ENCODE results near the gene ANK2. TPM values are rescaled to one million over a fixed set of nuclear protein-coding genes. Genes with fewer than 3 reads are reported as not detected.

Gene ANK2
- total RNA-seq, 1 donor from 2014 or later = 77.8 TPM

DNA sequence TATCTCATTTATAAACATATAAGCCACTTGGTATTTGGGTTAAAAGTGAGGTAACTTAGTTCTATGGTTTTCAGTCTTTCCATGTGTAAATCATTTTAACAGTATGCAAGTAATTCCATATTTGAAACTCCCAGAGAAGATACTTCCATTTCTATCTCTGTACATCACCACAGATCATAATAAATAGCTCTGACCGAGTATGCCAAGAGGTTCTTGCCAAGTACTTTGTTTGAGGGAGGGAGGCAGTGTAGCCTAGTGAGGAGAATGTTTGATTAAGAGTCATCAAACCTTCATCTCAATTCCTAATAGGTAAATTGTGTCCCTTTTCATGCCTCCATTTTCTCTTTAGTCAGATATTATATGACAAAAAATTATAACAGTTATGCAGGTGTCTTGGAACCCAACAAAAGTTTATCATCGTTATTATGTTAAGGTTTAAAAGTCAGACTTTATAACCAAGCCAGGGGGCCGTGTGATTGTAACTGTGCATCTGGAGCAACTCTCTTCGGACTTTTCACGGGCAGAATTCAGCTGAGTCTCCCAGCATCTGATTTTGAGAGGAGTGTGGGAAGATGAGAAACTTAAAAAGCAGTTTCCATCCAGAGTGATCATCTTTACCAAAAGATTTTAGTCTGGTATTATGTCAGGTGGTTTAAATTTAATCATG, 123.8 kb downstream of the ANK2 start:
- no peak for TF ChIP-seq EZH2 (IDR thresholded peaks at IDR 0.05; ENCODE audit: insufficient read depth, low read length)
- TF ChIP-seq, protein P1, sequence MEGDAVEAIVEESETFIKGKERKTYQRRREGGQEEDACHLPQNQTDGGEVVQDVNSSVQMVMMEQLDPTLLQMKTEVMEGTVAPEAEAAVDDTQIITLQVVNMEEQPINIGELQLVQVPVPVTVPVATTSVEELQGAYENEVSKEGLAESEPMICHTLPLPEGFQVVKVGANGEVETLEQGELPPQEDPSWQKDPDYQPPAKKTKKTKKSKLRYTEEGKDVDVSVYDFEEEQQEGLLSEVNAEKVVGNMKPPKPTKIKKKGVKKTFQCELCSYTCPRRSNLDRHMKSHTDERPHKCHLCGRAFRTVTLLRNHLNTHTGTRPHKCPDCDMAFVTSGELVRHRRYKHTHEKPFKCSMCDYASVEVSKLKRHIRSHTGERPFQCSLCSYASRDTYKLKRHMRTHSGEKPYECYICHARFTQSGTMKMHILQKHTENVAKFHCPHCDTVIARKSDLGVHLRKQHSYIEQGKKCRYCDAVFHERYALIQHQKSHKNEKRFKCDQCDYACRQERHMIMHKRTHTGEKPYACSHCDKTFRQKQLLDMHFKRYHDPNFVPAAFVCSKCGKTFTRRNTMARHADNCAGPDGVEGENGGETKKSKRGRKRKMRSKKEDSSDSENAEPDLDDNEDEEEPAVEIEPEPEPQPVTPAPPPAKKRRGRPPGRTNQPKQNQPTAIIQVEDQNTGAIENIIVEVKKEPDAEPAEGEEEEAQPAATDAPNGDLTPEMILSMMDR (IDR thresholded peaks at IDR 0.05; ENCODE audit: insufficient read depth, low read depth, low read length) = no peak
- Mint-ChIP-seq H3K27me3 (ENCODE audit: low read depth, unreplicated experiment) (no peaks in the 10 kb centered on the region), H3K4me3 (ENCODE audit: unreplicated experiment) (no peak overlapping the region), H3K9me3 (ENCODE audit: unreplicated experiment) (no peaks in the 10 kb centered on the region), H3K4me1 (ENCODE audit: low read depth, unreplicated experiment) (peaks cover 11% of the 10 kb centered on the region), H3K36me3 (ENCODE audit: low read depth, unreplicated experiment) (no peaks in the 10 kb centered on the region), H3K27ac (ENCODE audit: unreplicated experiment) (no peak overlapping the region)
- no peaks in the 10 kb centered on the region for H3K4me1 ChIP-seq (ENCODE audit: insufficient read depth, low read length)
- H3K9me3 ChIP-seq (ENCODE audit: insufficient read depth, low read depth, low read length) = no peaks in the 10 kb centered on the region
- DNase-seq (ENCODE audit: low read depth) (no peak), FAIRE-seq (no peak)
- no peak overlapping the region for H2AFZ ChIP-seq (ENCODE audit: low read depth, low read length)
- no peaks in the 10 kb centered on the region for H4K20me1 ChIP-seq (ENCODE audit: insufficient read depth, low read length)
- no peak overlapping the region for H3K27ac ChIP-seq (ENCODE audit: low read depth, low read length)
- H3K27me3 ChIP-seq (ENCODE audit: insufficient read depth, low read length) = no peaks in the 10 kb centered on the region
- H3K4me2 ChIP-seq (ENCODE audit: low read length) = no peak overlapping the region
- H3K36me3 ChIP-seq (ENCODE audit: insufficient read depth, low read length) = no peaks in the 10 kb centered on the region
- no peak overlapping the region for H3K4me3 ChIP-seq (ENCODE audit: insufficient read depth, low read depth, low read length)
- no peaks in the 10 kb centered on the region for H3K79me2 ChIP-seq (ENCODE audit: insufficient read depth, low read length)
- no peak overlapping the region for H3K9ac ChIP-seq (ENCODE audit: low read length)

DNA sequence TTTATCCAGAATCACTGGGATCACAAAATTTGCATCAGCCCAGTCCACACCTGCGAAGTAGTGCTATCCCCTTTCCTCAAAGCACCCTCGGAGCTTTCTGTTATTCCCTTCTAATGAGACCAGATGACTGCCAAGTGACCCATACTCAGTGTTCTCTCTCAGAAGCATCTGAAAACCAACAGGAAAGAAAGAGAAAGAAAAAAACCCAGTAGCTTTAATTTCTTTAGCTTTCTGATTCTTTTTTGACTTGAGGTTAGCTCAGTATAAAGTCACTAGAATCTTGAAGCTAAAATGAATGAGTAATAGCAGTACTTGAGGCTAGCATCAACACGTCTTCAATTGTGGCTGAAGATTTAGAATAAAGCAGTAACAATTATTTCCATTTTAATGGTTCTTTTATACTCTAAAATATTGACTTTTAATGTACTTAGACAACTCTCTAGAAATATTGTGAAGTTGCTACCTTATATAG, 124.4 kb downstream of the ANK2 start:
- TF ChIP-seq, protein P1 (IDR thresholded peaks at IDR 0.05; ENCODE audit: insufficient read depth, low read depth, low read length) = no peak
- TF ChIP-seq EZH2 (IDR thresholded peaks at IDR 0.05; ENCODE audit: insufficient read depth, low read length) = no peak
- Histone ChIP-seq H3K4me2 (ENCODE audit: low read length) (no peak overlapping the region), H3K9ac (ENCODE audit: low read length) (no peak overlapping the region), H2AFZ (ENCODE audit: low read depth, low read length) (no peak overlapping the region), H3K36me3 (ENCODE audit: insufficient read depth, low read length) (no peaks in the 10 kb centered on the region), H3K4me3 (ENCODE audit: insufficient read depth, low read depth, low read length) (no peak overlapping the region), H4K20me1 (ENCODE audit: insufficient read depth, low read length) (no peaks in the 10 kb centered on the region), H3K79me2 (ENCODE audit: insufficient read depth, low read length) (no peaks in the 10 kb centered on the region), H3K27me3 (ENCODE audit: insufficient read depth, low read length) (no peaks in the 10 kb centered on the region), H3K4me1 (ENCODE audit: insufficient read depth, low read length) (no peaks in the 10 kb centered on the region), H3K27ac (ENCODE audit: low read depth, low read length) (no peak overlapping the region), H3K9me3 (ENCODE audit: insufficient read depth, low read depth, low read length) (no peaks in the 10 kb centered on the region)
- Mint-ChIP-seq H3K36me3 (ENCODE audit: low read depth, unreplicated experiment) (no peaks in the 10 kb centered on the region), H3K4me3 (ENCODE audit: unreplicated experiment) (no peak overlapping the region), H3K27me3 (ENCODE audit: low read depth, unreplicated experiment) (no peaks in the 10 kb centered on the region), H3K27ac (ENCODE audit: unreplicated experiment) (no peak overlapping the region), H3K9me3 (ENCODE audit: unreplicated experiment) (no peaks in the 10 kb centered on the region), H3K4me1 (ENCODE audit: low read depth, unreplicated experiment) (peaks cover 11% of the 10 kb centered on the region)
- no peak for DNase-seq (ENCODE audit: low read depth)
- FAIRE-seq = no peak

DNA sequence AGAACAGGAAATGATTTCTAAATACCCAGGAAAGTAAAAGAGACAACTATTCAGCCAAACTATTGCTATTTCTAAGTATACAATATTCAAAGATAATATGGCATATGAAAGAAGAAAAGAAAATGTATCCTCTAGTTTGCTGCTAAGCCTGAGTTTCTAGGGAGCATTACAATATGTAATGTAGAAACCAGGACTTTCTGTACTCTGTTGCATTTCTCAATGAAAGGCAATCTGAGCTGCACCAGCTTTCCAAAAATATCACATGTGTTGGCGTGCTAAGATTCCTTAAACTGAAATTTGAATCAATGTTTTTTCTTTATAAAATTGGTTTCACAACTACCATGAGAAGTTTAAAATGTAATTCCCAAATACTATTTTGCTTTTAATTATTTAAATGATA, 129.6 kb downstream of the ANK2 start:
- H3K4me3 ChIP-seq (ENCODE audit: insufficient read depth, low read depth, low read length) = no peak overlapping the region
- peaks cover 2% of the 10 kb centered on the region for H3K4me1 Mint-ChIP-seq (ENCODE audit: low read depth, unreplicated experiment)
- no peaks in the 10 kb centered on the region for H3K4me1 ChIP-seq (ENCODE audit: insufficient read depth, low read length)
- no peak overlapping the region for H3K9ac ChIP-seq (ENCODE audit: low read length)
- no peaks in the 10 kb centered on the region for H3K9me3 Mint-ChIP-seq (ENCODE audit: unreplicated experiment)
- no peak for DNase-seq (ENCODE audit: low read depth)
- no peak overlapping the region for H2AFZ ChIP-seq (ENCODE audit: low read depth, low read length)
- no peaks in the 10 kb centered on the region for H4K20me1 ChIP-seq (ENCODE audit: insufficient read depth, low read length)
- H3K4me2 ChIP-seq (ENCODE audit: low read length) = no peak overlapping the region
- H3K27ac ChIP-seq (ENCODE audit: low read depth, low read length) = no peak overlapping the region
- H3K36me3 ChIP-seq (ENCODE audit: insufficient read depth, low read length) = no peaks in the 10 kb centered on the region
- no peak for TF ChIP-seq EZH2 (IDR thresholded peaks at IDR 0.05; ENCODE audit: insufficient read depth, low read length)
- TF ChIP-seq, protein P1 (IDR thresholded peaks at IDR 0.05; ENCODE audit: insufficient read depth, low read depth, low read length) = no peak
- FAIRE-seq = no peak
- no peaks in the 10 kb centered on the region for H3K79me2 ChIP-seq (ENCODE audit: insufficient read depth, low read length)
- no peaks in the 10 kb centered on the region for H3K36me3 Mint-ChIP-seq (ENCODE audit: low read depth, unreplicated experiment)
- H3K27me3 Mint-ChIP-seq (ENCODE audit: low read depth, unreplicated experiment) = no peaks in the 10 kb centered on the region
- no peak overlapping the region for H3K4me3 Mint-ChIP-seq (ENCODE audit: unreplicated experiment)
- no peaks in the 10 kb centered on the region for H3K27me3 ChIP-seq (ENCODE audit: insufficient read depth, low read length)
- no peak overlapping the region for H3K27ac Mint-ChIP-seq (ENCODE audit: unreplicated experiment)
- H3K9me3 ChIP-seq (ENCODE audit: insufficient read depth, low read depth, low read length) = no peaks in the 10 kb centered on the region

All from astrocyte (in vitro differentiated cells and primary cell).